ENCODE data around the gene KPNA2. TPM values are rescaled to one million over a fixed set of nuclear protein-coding genes. Genes with fewer than 3 reads are reported as not detected.

The KPNA2 gene
- total RNA-seq, 1 donor = 229 TPM

- TF ChIP-seq CTCF (IDR thresholded peaks at IDR 0.05; ENCODE audit: insufficient read depth, low read depth, low read length) = no peak
- DNase-seq (ENCODE audit: low read depth) = no peak
- H3K4me3 ChIP-seq (ENCODE audit: low read depth, low read length) = no peak overlapping the region
Measured at GRCh38 chr17:68095205-68095811, 59.8 kb downstream of the KPNA2 start.

GRCh38 chr17:68096111-68096510 lies 60.6 kb downstream of the KPNA2 start:
- H3K4me3 ChIP-seq (ENCODE audit: low read depth, low read length) = no peak overlapping the region
- DNase-seq (ENCODE audit: low read depth) = no peak
- TF ChIP-seq CTCF (IDR thresholded peaks at IDR 0.05; ENCODE audit: insufficient read depth, low read depth, low read length) = no peak

Other genes with a start within 250 kb of the KPNA2 start
- gene BPTF, start 210.2 kb upstream of the KPNA2 start, total RNA-seq = 46.7 and 56.1 TPM in 2 replicates
- 10.6 and 12.5 TPM in 2 replicates for gene C17orf58, start 39.3 kb upstream of the KPNA2 start, total RNA-seq
- gene AMZ2, start 212.3 kb downstream of the KPNA2 start, total RNA-seq = 77.6 and 98.0 TPM in 2 replicates